AG10803 (cell line): ENCODE measurements around the gene HSPA8.
"Not testable (repeated sequence)": the region's sequence is repeated elsewhere in the genome, so short reads cannot be mapped to it uniquely, and the experiment has no call there.

Experiments used
- DNase-seq: peaks from one replicate; pipeline ENCODE4 v3.0.0; 2010; ENCODE audit warnings: low read depth
- H3K4me3 ChIP-seq: 2 replicates; pipeline ENCODE4 v1.5.1; 2011; ENCODE audit warnings: mild to moderate bottlenecking, low read length, control low read depth
- TF ChIP-seq, protein P1 (sequence below): conservative IDR thresholded peaks from 2 replicates; pipeline ENCODE4 v1.5.1; 2011; ENCODE audit warnings: mild to moderate bottlenecking, low read length, control low read depth, inconsistent platforms

Gene HSPA8

DNA sequence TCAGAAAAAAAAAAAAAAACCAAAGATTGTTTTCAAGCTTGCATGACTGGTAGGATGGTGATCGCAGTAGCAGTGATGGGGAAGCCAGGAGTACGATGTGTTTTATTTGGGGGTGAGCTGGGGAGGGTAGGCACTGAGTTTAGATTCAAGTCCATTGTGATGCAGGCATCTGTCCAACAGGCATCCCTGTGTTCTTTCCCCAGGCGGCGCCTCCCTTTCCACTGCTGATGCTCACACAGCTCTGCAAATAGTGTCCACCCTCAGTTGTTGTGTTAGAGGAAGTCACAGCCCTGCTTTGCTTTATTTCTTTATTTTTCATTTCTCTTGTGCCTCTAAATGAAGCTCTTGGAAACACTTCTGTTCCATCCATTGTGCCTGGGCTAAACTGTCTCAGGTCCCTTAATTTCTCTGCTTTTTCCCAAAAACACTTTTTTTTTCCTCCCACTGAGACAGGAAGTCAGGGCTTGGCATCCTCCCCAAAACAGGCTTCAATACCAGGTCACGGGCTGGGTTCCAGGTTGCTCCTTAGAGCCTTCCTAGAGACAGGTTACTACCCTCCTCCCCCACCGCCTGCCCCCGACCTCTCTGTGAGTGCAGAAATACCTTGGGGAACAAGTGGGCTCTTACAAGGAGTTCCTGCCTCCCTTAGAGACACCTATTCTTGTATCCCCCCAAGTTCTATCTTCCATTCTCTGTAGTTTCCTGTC is 38.6 kb upstream of the HSPA8 start:
- TF ChIP-seq, protein P1, sequence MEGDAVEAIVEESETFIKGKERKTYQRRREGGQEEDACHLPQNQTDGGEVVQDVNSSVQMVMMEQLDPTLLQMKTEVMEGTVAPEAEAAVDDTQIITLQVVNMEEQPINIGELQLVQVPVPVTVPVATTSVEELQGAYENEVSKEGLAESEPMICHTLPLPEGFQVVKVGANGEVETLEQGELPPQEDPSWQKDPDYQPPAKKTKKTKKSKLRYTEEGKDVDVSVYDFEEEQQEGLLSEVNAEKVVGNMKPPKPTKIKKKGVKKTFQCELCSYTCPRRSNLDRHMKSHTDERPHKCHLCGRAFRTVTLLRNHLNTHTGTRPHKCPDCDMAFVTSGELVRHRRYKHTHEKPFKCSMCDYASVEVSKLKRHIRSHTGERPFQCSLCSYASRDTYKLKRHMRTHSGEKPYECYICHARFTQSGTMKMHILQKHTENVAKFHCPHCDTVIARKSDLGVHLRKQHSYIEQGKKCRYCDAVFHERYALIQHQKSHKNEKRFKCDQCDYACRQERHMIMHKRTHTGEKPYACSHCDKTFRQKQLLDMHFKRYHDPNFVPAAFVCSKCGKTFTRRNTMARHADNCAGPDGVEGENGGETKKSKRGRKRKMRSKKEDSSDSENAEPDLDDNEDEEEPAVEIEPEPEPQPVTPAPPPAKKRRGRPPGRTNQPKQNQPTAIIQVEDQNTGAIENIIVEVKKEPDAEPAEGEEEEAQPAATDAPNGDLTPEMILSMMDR: no peak
- DNase-seq: no peak
- no peak overlapping the region for H3K4me3 ChIP-seq

DNA sequence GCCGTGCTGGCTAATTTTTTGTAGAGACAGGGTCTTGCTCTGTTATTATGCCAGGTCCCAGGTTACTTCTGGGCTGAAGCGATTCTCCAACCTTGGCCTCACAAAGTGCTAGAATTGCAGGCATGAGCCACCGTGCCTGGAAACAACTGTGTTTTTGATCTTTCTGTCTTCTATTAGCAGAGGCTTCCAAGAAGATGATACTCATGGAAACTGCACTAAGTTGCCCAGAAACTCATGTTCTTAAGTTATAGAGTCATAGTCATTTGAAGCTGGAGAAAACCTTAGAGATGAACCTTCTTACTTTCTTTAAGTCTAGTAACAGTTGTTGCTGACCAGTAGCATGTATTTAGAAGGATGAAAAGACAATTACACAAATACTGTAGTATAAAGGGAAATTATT is 37.1 kb upstream of the HSPA8 start:
- TF ChIP-seq, protein P1: no peak
- DNase-seq: no peak
- H3K4me3 ChIP-seq: no peak overlapping the region

GRCh38 chr11:123093739-123094138 is 31.8 kb upstream of the HSPA8 start:
- no peak overlapping the region for H3K4me3 ChIP-seq
- TF ChIP-seq, protein P1: no peak
- no peak for DNase-seq

GRCh38 chr11:123091506-123091905 is 29.6 kb upstream of the HSPA8 start:
- DNase-seq: no peak
- TF ChIP-seq, protein P1: no peak
- no peak overlapping the region for H3K4me3 ChIP-seq

GRCh38 chr11:123090168-123090567 is 28.2 kb upstream of the HSPA8 start:
- DNase-seq, H3K4me3 ChIP-seq: not testable (repeated sequence)

DNA sequence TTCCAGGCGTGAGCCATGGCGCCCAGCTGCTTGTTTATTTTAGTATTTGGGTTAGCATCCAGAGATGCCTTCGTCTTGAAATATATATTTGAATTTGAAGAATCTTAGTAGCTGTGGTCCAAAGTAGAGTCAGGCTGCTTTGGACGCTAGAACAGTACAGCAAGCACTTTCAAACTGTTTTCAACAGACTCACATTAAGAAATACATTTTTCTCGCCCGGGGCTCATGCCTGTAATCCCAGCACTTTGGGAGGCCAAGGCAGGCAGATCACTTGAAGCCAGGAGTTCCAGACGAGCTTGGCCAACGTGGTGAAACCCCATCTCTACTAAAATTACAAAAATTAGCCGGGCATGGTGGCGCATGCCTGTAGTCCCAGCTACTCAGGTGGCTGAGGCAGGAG is 27.0 kb upstream of the HSPA8 start:
- DNase-seq, H3K4me3 ChIP-seq: not testable (repeated sequence)

- DNase-seq, H3K4me3 ChIP-seq: not testable (repeated sequence)
Measured at GRCh38 chr11:123087657-123088056, 25.7 kb upstream of the HSPA8 start.

- no peak overlapping the region for H3K4me3 ChIP-seq
- DNase-seq: no peak
- TF ChIP-seq, protein P1: no peak
Measured at GRCh38 chr11:123086305-123086704, 24.4 kb upstream of the HSPA8 start.

DNA sequence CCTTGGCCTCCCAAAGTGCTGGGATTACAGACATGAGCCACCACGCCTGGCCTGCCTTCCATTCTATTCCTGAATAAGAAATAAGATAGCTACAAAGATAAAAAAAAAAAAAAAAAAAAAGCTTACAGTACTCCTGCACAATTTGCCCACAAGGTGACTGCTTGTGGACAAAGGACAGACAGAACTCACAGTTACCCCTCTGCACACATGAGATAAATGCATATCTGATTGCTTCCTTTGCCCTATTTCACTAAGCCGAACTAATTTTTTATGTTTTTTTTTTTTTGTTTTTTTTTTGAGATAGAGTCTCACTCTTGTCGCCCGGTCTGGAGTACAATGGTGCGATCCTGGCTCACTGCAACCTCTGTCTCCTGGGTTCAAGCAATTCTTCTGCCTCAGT is 23.6 kb upstream of the HSPA8 start:
- TF ChIP-seq, protein P1: no peak
- no peak for DNase-seq
- H3K4me3 ChIP-seq: no peak overlapping the region
